Measurements from ENCODE around the gene RSPH9.

GRCh38 chr6:43717822-43718221 is 73.0 kb downstream of the RSPH9 start:
- TF ChIP-seq POLR2AphosphoS5 (IDR thresholded peaks at IDR 0.05; ENCODE audit: borderline replicate concordance, low read depth, low read length) (no peak), EZH2 (IDR thresholded peaks at IDR 0.05) (no peak), FOXP2 (optimal IDR thresholded peaks at IDR 0.05; ENCODE audit: control extremely low read depth, extremely low read length, insufficient read depth) (no peak)
